Measurements from ENCODE around the gene SERPING1.

SERPING1 gene

GRCh38 chr11:57597461-57597915 is at the start of gene SERPING1:
Gene SERPING1 (plus strand): TSS chr11:57597685. CDS start chr11:57598271, 586 bp downstream.
- no peak for DNase-seq

- no peak for DNase-seq
These were observed 49.6 kb upstream of the SERPING1 start for GRCh38 chr11:57547854-57548377.

- DNase-seq = no peak
These were observed 47.5 kb upstream of the SERPING1 start for GRCh38 chr11:57549983-57550382.

GRCh38 chr11:57551941-57552340 is 45.5 kb upstream of the SERPING1 start:
- DNase-seq = no peak

- DNase-seq = no peak
These were observed 45.0 kb upstream of the SERPING1 start for GRCh38 chr11:57552479-57552878.

- DNase-seq = no peak
These were observed 42.1 kb upstream of the SERPING1 start for GRCh38 chr11:57555393-57555792.

GRCh38 chr11:57556041-57556440 is 41.4 kb upstream of the SERPING1 start:
- DNase-seq = no peak

- no peak for DNase-seq
These were observed 37.3 kb upstream of the SERPING1 start for GRCh38 chr11:57560146-57560545.

GRCh38 chr11:57562596-57562995 is 34.9 kb upstream of the SERPING1 start:
- DNase-seq = no peak

GRCh38 chr11:57566005-57566904 is 31.2 kb upstream of the SERPING1 start:
- DNase-seq = no peak

GRCh38 chr11:57566905-57567514 is 30.5 kb upstream of the SERPING1 start:
- DNase-seq = peak in 1 of 4 experiments; percentile 4

GRCh38 chr11:57567515-57568329 is 29.8 kb upstream of the SERPING1 start, which contains the start of gene UBE2L6:
Gene UBE2L6 (minus strand): TSS chr11:57567672. CDS start chr11:57567611, 61 bp downstream.
- DNase-seq = peak; percentile 31 to 51 (median 48)

- peak; percentile 75 to 82 (median 80) for DNase-seq
These were observed 29.1 kb upstream of the SERPING1 start for GRCh38 chr11:57568330-57568766.

- DNase-seq = no peak
These were observed 25.9 kb upstream of the SERPING1 start for GRCh38 chr11:57571606-57572005.

GRCh38 chr11:57574061-57574460 is 23.4 kb upstream of the SERPING1 start:
- DNase-seq = no peak

- no peak for DNase-seq
These were observed 13.1 kb upstream of the SERPING1 start for GRCh38 chr11:57584341-57584740.

GRCh38 chr11:57585301-57585700 is 12.2 kb upstream of the SERPING1 start:
- no peak for DNase-seq

- no peak for DNase-seq
These were observed 10.7 kb upstream of the SERPING1 start for GRCh38 chr11:57586711-57587245.

- no peak for DNase-seq
These were observed 9.3 kb upstream of the SERPING1 start for GRCh38 chr11:57588046-57588710.

- DNase-seq = no peak
These were observed 1.1 kb upstream of the SERPING1 start for GRCh38 chr11:57596266-57596885.

Measured in activated CD4-positive, CD25-positive, alpha-beta regulatory T cell (primary cell).